H9 (cell line): ENCODE results near the gene ERI3. TPM values are rescaled to one million over a fixed set of nuclear protein-coding genes. Genes with fewer than 3 reads are reported as not detected.

Experiments used
- DNase-seq: peaks from one replicate; pipeline ENCODE4 v3.0.0-alpha.2; 2017
- H2AFZ ChIP-seq: one replicate; pipeline ENCODE4 v1.6.1; 2013; ENCODE audit warnings: mild to moderate bottlenecking, low read length, control low read depth, moderate library complexity
- H2AK5ac ChIP-seq: 2 replicates; pipeline ENCODE4 v1.6.1; 2013; ENCODE audit warnings: low read length, control low read depth, mixed read lengths; ENCODE audit not compliant: insufficient read length
- H2BK120ac ChIP-seq: one replicate; pipeline ENCODE4 v1.6.1; 2013; ENCODE audit warnings: low read depth, mild to moderate bottlenecking, low read length, control low read depth, inconsistent platforms; ENCODE audit not compliant: poor library complexity, severe bottlenecking
- H2BK12ac ChIP-seq: 2 replicates; pipeline ENCODE4 v1.6.1; 2013; ENCODE audit warnings: low read length, control low read depth, mixed read lengths, low read depth; ENCODE audit not compliant: insufficient read length
- H2BK15ac ChIP-seq: 2 replicates; pipeline ENCODE4 v1.6.1; 2013; ENCODE audit warnings: low read depth, low read length, control low read depth
- H2BK20ac ChIP-seq: one replicate; pipeline ENCODE4 v1.6.1; 2013; ENCODE audit warnings: low read depth, mild to moderate bottlenecking, low read length, control low read depth, inconsistent platforms; ENCODE audit not compliant: poor library complexity, severe bottlenecking
- H2BK5ac ChIP-seq: 2 replicates; pipeline ENCODE4 v1.6.1; 2013; ENCODE audit warnings: low read length, control low read depth, mixed read lengths; ENCODE audit not compliant: insufficient read length
- H3K14ac ChIP-seq: 2 replicates; pipeline ENCODE4 v1.6.1; 2013; ENCODE audit warnings: low read length, control low read depth; ENCODE audit not compliant: insufficient read depth
- H3K18ac ChIP-seq: 2 replicates; pipeline ENCODE4 v1.6.1; 2013; ENCODE audit warnings: low read depth, mild to moderate bottlenecking, mixed read lengths, low read length, control low read depth; ENCODE audit not compliant: insufficient read length
- H3K23ac ChIP-seq: 2 replicates; pipeline ENCODE4 v1.6.1; 2013; ENCODE audit warnings: low read length, control low read depth, mixed read lengths, low read depth; ENCODE audit not compliant: insufficient read length
- H3K23me2 ChIP-seq: 2 replicates; pipeline ENCODE4 v1.6.1; 2013; ENCODE audit warnings: low read depth, mild to moderate bottlenecking, mixed read lengths, low read length, control low read depth; ENCODE audit not compliant: insufficient read length, poor library complexity, severe bottlenecking
- H3K27ac ChIP-seq: 2 replicates; pipeline ENCODE4 v1.5.1; 2013; ENCODE audit warnings: low read length, control low read depth, mixed read lengths, low read depth; ENCODE audit not compliant: insufficient read length
- H3K27me3 ChIP-seq: 2 replicates; pipeline ENCODE4 v1.6.1; 2013; ENCODE audit warnings: low read length, control low read depth, inconsistent platforms; ENCODE audit not compliant: insufficient read depth
- H3K4ac ChIP-seq: 2 replicates; pipeline ENCODE4 v1.6.1; 2013; ENCODE audit warnings: low read depth, mild to moderate bottlenecking, control low read depth, inconsistent platforms, low read length, moderate library complexity
- H3K4me1 ChIP-seq: 2 replicates; pipeline ENCODE4 v1.6.1; 2013; ENCODE audit warnings: low read length, control low read depth, inconsistent platforms; ENCODE audit not compliant: insufficient read depth
- H3K4me2 ChIP-seq: 2 replicates; pipeline ENCODE4 v1.6.1; 2013; ENCODE audit warnings: low read length, control low read depth, mixed read lengths; ENCODE audit not compliant: insufficient read length, insufficient read depth
- H3K56ac ChIP-seq: 2 replicates; pipeline ENCODE4 v1.6.1; 2013; ENCODE audit warnings: low read depth, mild to moderate bottlenecking, mixed read lengths, low read length, control low read depth; ENCODE audit not compliant: insufficient read length
- H3K79me1 ChIP-seq: 2 replicates; pipeline ENCODE4 v1.6.1; 2013; ENCODE audit warnings: low read depth, mild to moderate bottlenecking, moderate library complexity, low read length, control low read depth, inconsistent platforms; ENCODE audit not compliant: insufficient read depth, poor library complexity, severe bottlenecking
- H3K79me2 ChIP-seq: 2 replicates; pipeline ENCODE4 v1.6.1; 2013; ENCODE audit warnings: low read length, control low read depth, inconsistent platforms; ENCODE audit not compliant: insufficient read depth
- H3K9ac ChIP-seq: 2 replicates; pipeline ENCODE4 v1.6.1; 2013; ENCODE audit warnings: low read length, control low read depth, mixed read lengths; ENCODE audit not compliant: insufficient read length; ENCODE audit errors: extremely low read depth
- H3K9me3 ChIP-seq: one replicate; pipeline ENCODE4 v1.6.1; 2013; ENCODE audit warnings: low read depth, low read length, inconsistent platforms; ENCODE audit not compliant: control insufficient read depth
- H3T11ph ChIP-seq: one replicate; pipeline ENCODE4 v1.6.1; 2013; ENCODE audit warnings: mild to moderate bottlenecking, low read length, control low read depth, inconsistent platforms
- H4K20me1 ChIP-seq: one replicate; pipeline ENCODE4 v1.6.1; 2013; ENCODE audit not compliant: control insufficient read depth, insufficient read length, insufficient read depth
- H4K5ac ChIP-seq: 2 replicates; pipeline ENCODE4 v1.6.1; 2013; ENCODE audit warnings: low read depth, mild to moderate bottlenecking, mixed read lengths, low read length, control low read depth; ENCODE audit not compliant: insufficient read length
- H4K8ac ChIP-seq: replicated peaks from 2 replicates; pipeline ENCODE4 v1.6.1; 2013; ENCODE audit warnings: low read length, control low read depth, mixed read lengths, low read depth; ENCODE audit not compliant: insufficient read length
- H4K91ac ChIP-seq: 2 replicates; pipeline ENCODE4 v1.6.1; 2013; ENCODE audit warnings: low read depth, mild to moderate bottlenecking, moderate library complexity, mixed read lengths, low read length, control low read depth; ENCODE audit not compliant: insufficient read length
- H3K27ac Mint-ChIP-seq, 3 experiments: 2 replicates in 2 of 3; 3 replicates in 1 of 3; pipeline ENCODE4 v1.8.0; 2020 to 2021; ENCODE audit warnings: mixed read lengths in 3 of 3, mild to moderate bottlenecking in 1 of 3, moderate library complexity in 1 of 3
- H3K27me3 Mint-ChIP-seq: 2 replicates; pipeline ENCODE4 v1.8.0; 2021; ENCODE audit warnings: low read depth, mild to moderate bottlenecking, moderate library complexity, mixed read lengths
- H3K36me3 Mint-ChIP-seq, 3 experiments: 2 replicates in 2 of 3; 3 replicates in 1 of 3; pipeline ENCODE4 v1.8.0; 2020 to 2021; ENCODE audit warnings: low read depth in 3 of 3, mixed read lengths in 3 of 3; ENCODE audit not compliant: insufficient read depth in 1 of 3
- H3K4me1 Mint-ChIP-seq, 2 experiments: 2 replicates each; pipeline ENCODE4 v1.8.0; 2020; ENCODE audit warnings: mixed read lengths in 2 of 2
- H3K4me3 Mint-ChIP-seq, 2 experiments: 2 replicates in 1 of 2; 3 replicates in 1 of 2; pipeline ENCODE4 v1.8.0; 2020 to 2021; ENCODE audit warnings: mild to moderate bottlenecking in 2 of 2, mixed read lengths in 2 of 2, moderate library complexity in 1 of 2
- H3K9me3 Mint-ChIP-seq, 2 experiments: 2 replicates in 1 of 2; 3 replicates in 1 of 2; pipeline ENCODE4 v1.8.0; 2020; ENCODE audit warnings: mild to moderate bottlenecking in 2 of 2, mixed read lengths in 2 of 2, moderate library complexity in 1 of 2
- CTCF ChIP-seq: fragments of 200-600 bp; sonication (generic); conservative IDR thresholded peaks from 3 replicates; pipeline ENCODE4 v1.8.0; 2021; ENCODE audit warnings: antibody characterized with exemption, mild to moderate bottlenecking
- WGBS: extraction: QIAGEN DNeasy Blood & Tissue Kit; methylation state at CpG from one replicate; pipeline ENCODE4 v1.1.7; 2013; ENCODE audit warnings: missing lambda C conversion rate, low lambda C conversion rate, mixed read lengths; ENCODE audit not compliant: insufficient read length; ENCODE audit errors: extremely low coverage; 5-methylcytosine and 5-hydroxymethylcytosine counted together
- total RNA-seq: library from RNA; stranded (reverse); gene quantifications from 2 replicates; pipeline ENCODE4 v1.2.1, GENCODE V29; 2021

ERI3 gene
- total RNA-seq, 1 experiment from 2014 or later, result 61.6 TPM

GRCh38 chr1:44254392-44254910, 100.6 kb downstream of the ERI3 start:
- Histone ChIP-seq H4K5ac (no peak overlapping the region), H3K4me2 (no peak overlapping the region), H4K91ac (no peak overlapping the region), H3K14ac (no peak overlapping the region), H3K27ac (no peak overlapping the region), H2BK120ac (no peak overlapping the region), H3K79me1 (no peaks in the 10 kb centered on the region), H2BK5ac (no peak overlapping the region), H4K20me1 (no peaks in the 10 kb centered on the region), H3K18ac (no peak overlapping the region), H3K27me3 (no peaks in the 10 kb centered on the region), H3K9me3 (no peaks in the 10 kb centered on the region), H3K4me1 (no peaks in the 10 kb centered on the region), H3K9ac (no peak overlapping the region), H3K56ac (no peak overlapping the region), H2BK20ac (no peak overlapping the region), H3K23ac (no peak overlapping the region), H3K23me2 (no peaks in the 10 kb centered on the region), H2AFZ (no peak overlapping the region), H2AK5ac (no peak overlapping the region), H2BK12ac (no peak overlapping the region), H3K4ac (no peak overlapping the region), H3K79me2 (no peaks in the 10 kb centered on the region; the same call in 1 of the 2 replicates), H3T11ph (no peak overlapping the region), H2BK15ac (no peak overlapping the region), H4K8ac (no peak overlapping the region)
- no peaks in the 10 kb centered on the region for H3K27me3 Mint-ChIP-seq
- peaks cover 9 to 30% of the 10 kb centered on the region in 2 experiments for H3K4me1 Mint-ChIP-seq
- no peaks in the 10 kb centered on the region for H3K9me3 Mint-ChIP-seq
- no peak for DNase-seq
- no peaks in the 10 kb centered on the region; a peak in 2 of 7 replicates for H3K36me3 Mint-ChIP-seq
- H3K4me3 Mint-ChIP-seq, result no peak overlapping the region
- no CpG with 5 or more reads among the region's 4 CpGs for WGBS
- TF ChIP-seq CTCF, result no peak
- no peak overlapping the region for H3K27ac Mint-ChIP-seq
